A673 (cell line): ENCODE measurements around the gene DDX56. TPM values are rescaled to one million over a fixed set of nuclear protein-coding genes. Genes with fewer than 3 reads are reported as not detected.

Source experiments
- BruUV-seq: library from RNA; stranded (reverse); fragments of 400-500 nt; replicated peaks from 2 replicates; lab custom pipeline; 2021; lab: Mats Ljungman, UMichigan
- CTCF ChIA-PET: fragments of 300-600 bp; sonication (Branson Sonifier 250); formaldehyde crosslinking; loops from one replicate; lab custom pipeline; 2022; ENCODE audit warnings: antibody characterized with exemption; lab: Charles Lee
- POLR2A ChIA-PET: fragments of 300-600 bp; sonication (Branson Sonifier 250); formaldehyde crosslinking; loops from one replicate; lab custom pipeline; 2022; ENCODE audit warnings: antibody characterized with exemption; ENCODE audit not compliant: low non-redundant PET; lab: Charles Lee
- DNase-seq: peaks from one replicate; pipeline ENCODE4 v3.0.0-alpha.2; 2015; ENCODE audit warnings: low spot score
- H3K27ac ChIP-seq: fragments of 200-600 bp; sonication (generic); 2 replicates; pipeline ENCODE4 v1.5.1; 2016; ENCODE audit warnings: mixed run types, low read depth, mild to moderate bottlenecking, mixed read lengths, antibody characterized with exemption, low read length; ENCODE audit not compliant: poor library complexity, severe bottlenecking
- H3K27me3 ChIP-seq: fragments of 200-600 bp; sonication (generic); replicated peaks from 2 replicates; pipeline ENCODE4 v1.6.1; 2017; ENCODE audit warnings: mixed run types, low read depth, mild to moderate bottlenecking, mixed read lengths, antibody characterized with exemption, low read length; ENCODE audit not compliant: insufficient read depth, poor library complexity
- H3K36me3 ChIP-seq: fragments of 200-600 bp; sonication (generic); 2 replicates; pipeline ENCODE4 v1.6.1; 2016; ENCODE audit warnings: mixed run types, mild to moderate bottlenecking, mixed read lengths, antibody characterized with exemption, low read length; ENCODE audit not compliant: insufficient read depth, poor library complexity, severe bottlenecking
- H3K4me1 ChIP-seq: fragments of 200-600 bp; sonication (generic); 2 replicates; pipeline ENCODE4 v1.6.1; 2017; ENCODE audit warnings: mixed run types, mild to moderate bottlenecking, mixed read lengths, antibody characterized with exemption, low read length; ENCODE audit not compliant: insufficient read depth, poor library complexity, severe bottlenecking
- H3K4me3 ChIP-seq: fragments of 200-600 bp; sonication (generic); 2 replicates; pipeline ENCODE4 v1.5.1; 2016; ENCODE audit warnings: low read depth, mixed run types, mild to moderate bottlenecking, mixed read lengths, low read length; ENCODE audit not compliant: poor library complexity, severe bottlenecking
- H3K9me3 ChIP-seq: fragments of 200-600 bp; sonication (generic); 2 replicates; pipeline ENCODE4 v1.6.1; 2016; ENCODE audit warnings: mixed run types, low read depth, mild to moderate bottlenecking, mixed read lengths, antibody characterized with exemption, low read length; ENCODE audit not compliant: poor library complexity, severe bottlenecking
- CTCF ChIP-seq: fragments of 300-800, 200-600 bp; sonication (generic); conservative IDR thresholded peaks from 2 replicates; pipeline ENCODE4 v1.5.1; 2017; ENCODE audit warnings: low read depth, mild to moderate bottlenecking, antibody characterized with exemption, low read length, moderate library complexity, mixed read lengths
- EZH2 ChIP-seq: fragments of 200-600 bp; sonication (generic); IDR thresholded peaks from 2 replicates; pipeline ENCODE4 v1.6.1; 2017; ENCODE audit warnings: borderline replicate concordance, low read depth, mild to moderate bottlenecking, mixed read lengths, antibody characterized with exemption, low read length; ENCODE audit not compliant: poor library complexity, severe bottlenecking
- intact Hi-C: fragments of 100-400 bp; cut with micrococcal nuclease; formaldehyde crosslinking; loops from one replicate; pipeline ENCODE4 v1.10.0; 2022; ENCODE audit not compliant: unreplicated experiment
- total RNA-seq: library from RNA; stranded (reverse); gene quantifications from 2 replicates; pipeline ENCODE4 v1.2.3, GENCODE V29; 2021

DDX56 gene
- total RNA-seq, 1 experiment from 2014 or later: 147 TPM

GRCh38 chr7:44566680-44567079 is 7.0 kb downstream of the DDX56 start:
- Histone ChIP-seq H3K9me3 (no peaks in the 10 kb centered on the region), H3K27me3 (no peaks in the 10 kb centered on the region), H3K4me3 (no peak overlapping the region), H3K4me1 (no peaks in the 10 kb centered on the region), H3K27ac (no peak overlapping the region), H3K36me3 (peaks cover 69% of the 10 kb centered on the region)
- intact Hi-C loops: loop anchor here (5.0 kb wide), 1 partner anchor 324 kb away; no protein-coding TSS in a partner anchor
- no TSS peak for BruUV-seq
- CTCF ChIA-PET: no interaction called here
- no peak for DNase-seq
- no peak for TF ChIP-seq CTCF
- POLR2A ChIA-PET: no interaction called here

- Histone ChIP-seq H3K4me3 (no peak overlapping the region), H3K27me3 (no peaks in the 10 kb centered on the region), H3K4me1 (no peaks in the 10 kb centered on the region), H3K36me3 (peaks cover 62% of the 10 kb centered on the region), H3K27ac (no peak overlapping the region), H3K9me3 (no peaks in the 10 kb centered on the region)
- BruUV-seq: no TSS peak
- no peak for TF ChIP-seq EZH2
- TF ChIP-seq CTCF: no peak; the same call in 1 of the 2 replicates
- DNase-seq: no peak
- POLR2A ChIA-PET: interaction anchor here (0.5 to 0.6 kb wide), 2 partner anchors 190 to 232 kb away, joined by 3 to 4 read pairs; no protein-coding TSS in a partner anchor
- CTCF ChIA-PET: interaction anchor here (0.8 to 1.4 kb wide), 4 partner anchors 8 to 325 kb away, joined by 3 to 4 read pairs (median 4); partner anchors contain the start of gene DDX56
- intact Hi-C loops: loop anchor here (5.0 kb wide), 1 partner anchor 324 kb away; no protein-coding TSS in a partner anchor
Measured at GRCh38 chr7:44565795-44566559, 7.7 kb downstream of the DDX56 start.

GRCh38 chr7:44565097-44565794 is 8.5 kb downstream of the DDX56 start:
- H3K4me1 ChIP-seq: no peaks in the 10 kb centered on the region
- no peak overlapping the region for H3K27ac ChIP-seq
- DNase-seq: peak; percentile 70
- H3K9me3 ChIP-seq: no peaks in the 10 kb centered on the region
- peaks cover 56% of the 10 kb centered on the region for H3K36me3 ChIP-seq
- POLR2A ChIA-PET: interaction anchor here (0.6 kb wide), 1 partner anchor 190 kb away, joined by 3 read pairs; no protein-coding TSS in a partner anchor
- TF ChIP-seq EZH2 (no peak), CTCF (peak; percentile 93)
- H3K4me3 ChIP-seq: no peak overlapping the region
- intact Hi-C loops: loop anchor here (5.0 kb wide), 1 partner anchor 323 kb away; no protein-coding TSS in a partner anchor
- H3K27me3 ChIP-seq: no peaks in the 10 kb centered on the region
- no TSS peak for BruUV-seq
- CTCF ChIA-PET: interaction anchor here (0.5 to 1.4 kb wide), 5 partner anchors 9 to 325 kb away, joined by 3 to 4 read pairs (median 3); partner anchors contain the start of gene DDX56
